HG03175 (cell line): ENCODE results near the gene CERT1.
"Not testable (repeated sequence)": the region's sequence is repeated elsewhere in the genome, so short reads cannot be mapped to it uniquely, and the experiment has no call there.

Experiments used
- ATAC-seq: cut with Tn5 transposase; IDR thresholded peaks from one replicate; pipeline ENCODE4 v1.9.1; 2021; ENCODE audit warnings: mild to moderate bottlenecking, moderate library complexity; ENCODE audit not compliant: unreplicated experiment

The CERT1 gene

GRCh38 chr5:75358117-75358516, 153.3 kb downstream of the CERT1 start:
- no peak for ATAC-seq

DNA sequence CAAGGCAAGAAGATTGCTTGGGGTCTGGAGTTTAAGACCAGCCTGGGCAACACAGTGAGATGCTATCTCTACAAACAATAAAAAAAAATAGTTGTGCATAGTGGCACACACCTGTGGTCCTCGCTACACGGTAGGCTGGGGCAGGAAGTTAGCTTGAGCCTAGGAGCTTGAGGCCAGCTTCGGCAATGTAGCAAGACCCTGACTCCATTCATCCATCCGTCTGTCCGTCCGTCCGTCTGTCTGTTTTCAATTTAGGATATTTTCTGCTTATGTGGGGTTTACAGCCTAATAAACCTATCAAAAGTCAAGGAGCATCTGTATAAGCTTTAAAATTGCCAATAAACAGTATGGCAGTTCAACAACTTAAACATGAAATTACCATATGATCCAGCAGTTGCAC, 154.7 kb downstream of the CERT1 start:
- no peak for ATAC-seq

GRCh38 chr5:75355236-75355635, 156.2 kb downstream of the CERT1 start:
- no peak for ATAC-seq

DNA sequence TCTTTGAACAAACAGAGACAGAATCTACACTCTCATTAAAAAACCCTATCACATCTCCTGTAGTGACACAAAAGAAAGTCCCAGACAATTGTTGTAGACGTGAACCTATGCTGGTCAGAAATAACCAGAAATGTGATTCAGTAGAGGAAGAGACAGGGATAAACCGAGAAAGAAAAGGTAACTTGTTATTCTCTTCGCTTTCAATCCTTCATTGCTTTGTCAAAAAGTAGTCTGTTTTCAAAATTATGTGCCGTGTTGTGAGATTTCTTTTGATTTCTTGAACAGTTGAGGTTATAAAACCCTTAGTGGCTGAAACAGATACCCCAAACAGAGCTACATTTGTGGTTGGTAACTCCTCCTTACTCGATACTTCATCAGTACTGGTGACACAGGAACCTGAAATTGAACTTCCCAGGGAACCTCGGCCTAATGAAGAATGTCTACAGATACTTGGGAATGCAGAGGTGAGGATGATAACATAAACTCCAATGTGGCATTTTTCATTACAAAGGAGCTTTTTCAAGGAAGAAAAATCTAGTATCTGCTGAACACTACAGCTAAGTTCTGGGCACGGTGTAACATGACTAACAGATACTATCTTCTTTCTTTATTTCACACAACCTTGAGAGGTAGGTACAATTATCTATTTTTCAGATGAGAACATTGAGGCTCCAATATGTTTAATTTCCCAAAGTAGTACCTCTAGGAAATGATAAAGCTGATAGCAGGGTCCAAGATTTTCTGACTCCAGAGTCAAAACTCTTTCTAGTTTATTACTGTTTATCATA, 160.1 kb downstream of the CERT1 start:
- no peak for ATAC-seq

DNA sequence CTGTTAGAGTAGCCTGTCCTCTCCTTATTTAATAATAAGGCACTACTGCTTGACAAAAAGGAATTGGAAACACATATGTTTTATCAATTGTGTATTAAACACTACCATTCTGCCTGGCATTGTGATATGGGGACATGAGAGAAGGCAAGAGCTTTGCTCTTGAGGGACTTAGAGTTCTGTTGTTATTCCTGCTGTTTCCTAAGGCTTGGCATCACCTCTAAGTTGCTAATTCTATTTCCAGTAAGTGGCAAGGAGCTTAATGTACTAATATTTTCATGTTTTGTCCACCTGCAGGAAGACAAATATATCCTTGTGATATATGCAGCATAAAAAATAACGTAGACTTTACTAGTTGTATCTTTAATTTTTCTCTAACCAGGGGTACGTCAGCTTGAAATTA, 161.8 kb downstream of the CERT1 start:
- no peak for ATAC-seq

- no peak for ATAC-seq
These were observed 163.2 kb downstream of the CERT1 start for GRCh38 chr5:75348241-75348640.

- no peak for ATAC-seq
These were observed 168.6 kb downstream of the CERT1 start for GRCh38 chr5:75342836-75343235.

DNA sequence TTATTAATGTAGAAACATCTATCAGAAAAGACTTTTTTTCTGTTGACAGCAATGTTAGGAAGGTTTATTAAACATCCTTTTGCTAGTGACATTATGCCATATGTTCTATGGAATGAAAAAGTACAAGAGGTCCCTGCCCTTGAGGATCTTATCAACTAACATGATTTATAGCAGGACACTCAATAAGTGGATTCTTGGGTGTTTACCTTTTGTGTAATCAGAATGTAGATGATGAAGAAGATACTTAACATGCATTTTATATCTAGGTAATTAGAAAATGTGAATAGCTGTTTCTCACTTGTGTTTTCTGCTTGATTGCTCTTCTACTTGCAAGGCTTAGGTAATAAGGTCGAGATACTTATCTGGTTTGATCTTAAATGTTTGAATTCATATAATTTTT, 169.5 kb downstream of the CERT1 start:
- ATAC-seq: no peak

DNA sequence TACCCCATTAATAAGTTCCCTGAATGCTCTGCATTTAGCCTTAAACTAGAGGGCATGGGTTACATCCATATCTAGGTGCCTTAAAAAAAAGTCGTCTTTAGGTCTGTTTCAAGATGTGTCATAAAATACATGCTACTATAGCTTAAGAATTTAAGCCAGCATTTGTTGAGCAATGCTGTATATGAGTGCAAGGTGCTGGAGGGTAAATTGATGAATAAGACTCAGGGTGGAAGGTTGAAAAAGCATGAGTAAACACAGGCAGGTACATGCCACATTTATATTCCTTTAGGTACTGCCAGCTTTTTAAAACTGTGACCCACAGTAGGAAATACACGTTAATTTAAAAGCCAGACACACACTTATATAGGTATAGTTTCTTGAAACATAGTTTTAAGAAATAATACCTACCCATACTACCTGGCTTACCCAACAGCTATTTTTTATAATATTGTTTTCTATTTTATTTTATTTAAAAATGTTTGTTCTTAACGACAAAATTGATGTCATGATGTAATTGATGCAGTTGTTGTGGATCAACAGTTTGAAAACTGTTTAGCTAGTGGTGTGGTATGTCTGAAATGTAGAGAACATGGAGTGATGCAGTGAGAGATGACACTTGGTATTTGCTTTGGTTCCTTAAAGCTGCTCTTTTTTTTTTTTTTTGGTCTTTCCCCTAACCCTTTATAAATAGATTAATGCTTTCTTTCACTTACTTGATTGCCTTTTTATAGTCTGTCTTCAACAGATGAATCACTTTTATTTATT, 170.5 kb downstream of the CERT1 start:
- ATAC-seq: no peak

GRCh38 chr5:75338408-75338807, 173.0 kb downstream of the CERT1 start:
- ATAC-seq: no peak

DNA sequence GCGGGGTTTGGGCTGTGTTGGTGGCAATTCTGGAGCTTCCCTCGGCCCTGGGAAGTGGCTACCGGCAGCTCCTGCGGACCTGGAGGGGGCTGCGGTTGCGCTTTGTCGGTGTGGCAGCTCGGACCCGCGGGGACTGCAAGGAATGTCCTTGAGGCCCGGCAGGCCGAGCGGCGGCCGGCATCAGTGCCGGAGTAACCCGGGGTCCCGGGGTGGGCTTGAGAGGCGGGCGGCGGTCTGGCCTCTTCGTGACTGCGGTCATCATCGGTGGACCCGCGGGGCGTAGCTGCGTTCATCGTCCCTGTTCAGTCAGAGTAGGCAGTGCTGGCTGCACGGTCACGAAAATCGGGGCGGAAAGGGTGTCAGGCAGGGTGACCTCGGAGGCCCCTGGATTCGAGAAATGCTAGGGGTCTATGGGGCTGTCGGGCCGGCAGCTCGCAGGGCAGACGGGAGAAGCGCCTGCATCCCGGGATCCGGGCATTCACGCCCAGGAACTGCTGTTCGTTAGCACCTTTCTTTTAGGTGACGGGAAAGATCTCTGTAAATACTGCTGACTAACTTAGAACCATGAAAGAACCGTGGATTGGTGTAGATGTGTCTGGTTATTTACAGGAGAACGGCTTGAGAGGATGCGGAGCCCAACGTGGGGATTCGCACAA, 173.9 kb downstream of the CERT1 start:
- ATAC-seq: peak; percentile 3

DNA sequence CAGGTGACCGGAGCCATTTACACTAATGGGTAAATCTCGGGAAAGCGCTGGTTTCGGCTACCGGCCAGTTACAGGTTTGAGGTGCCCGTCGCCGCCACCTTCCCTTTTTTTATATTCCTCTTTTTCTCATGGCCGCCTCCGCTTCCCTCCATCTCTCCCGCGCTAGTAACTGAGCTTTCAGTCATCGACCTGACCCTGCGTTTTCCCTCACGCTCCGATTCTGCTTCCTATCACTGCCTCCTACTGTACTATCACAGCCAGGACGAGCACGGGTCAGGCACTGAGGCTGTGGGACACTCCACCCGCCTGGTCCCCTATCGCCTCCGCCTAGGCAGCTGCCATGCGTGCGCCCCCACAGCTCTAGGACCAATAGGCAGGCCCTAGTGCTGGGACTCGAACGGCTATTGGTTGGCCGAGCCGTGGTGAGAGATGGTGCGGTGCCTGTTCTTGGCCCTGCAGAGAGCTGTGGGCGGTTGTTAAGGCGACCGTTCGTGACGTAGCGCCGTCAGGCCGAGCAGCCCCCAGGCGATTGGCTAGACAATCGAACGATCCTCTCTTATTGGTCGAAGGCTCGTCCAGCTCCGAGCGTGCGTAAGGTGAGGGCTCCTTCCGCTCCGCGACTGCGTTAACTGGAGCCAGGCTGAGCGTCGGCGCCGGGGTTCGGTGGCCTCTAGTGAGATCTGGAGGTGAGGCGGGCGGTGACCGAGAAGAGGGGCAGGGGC, 174.7 kb downstream of the CERT1 start, which contains the start of gene HMGCR:
TSS of gene HMGCR (plus strand) at position 606 of the 722 bp plus-strand sequence. CDS start 5,386 bp downstream, outside the sequence.
- ATAC-seq: peak; percentile 99

- peak; percentile 3 for ATAC-seq
These were observed 175.3 kb downstream of the CERT1 start for GRCh38 chr5:75335952-75336614.

DNA sequence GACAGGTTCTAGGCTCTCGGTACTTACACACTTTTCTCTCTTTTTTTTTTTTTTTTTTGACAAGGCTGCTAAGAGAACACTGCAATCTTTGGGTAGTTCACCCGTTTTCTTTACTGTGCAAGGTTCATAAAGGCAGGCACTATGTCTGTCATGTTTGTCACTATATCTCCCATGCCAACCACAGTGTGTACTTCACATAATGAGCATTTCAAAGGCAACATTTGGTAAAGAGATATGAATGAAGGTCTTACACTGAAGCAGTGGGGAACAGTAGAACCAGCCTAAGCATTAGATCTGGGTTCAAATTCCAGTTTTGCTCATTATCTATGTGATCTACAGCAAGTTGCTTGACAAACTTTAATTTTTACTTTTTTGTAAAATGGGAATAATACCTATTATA, 175.9 kb downstream of the CERT1 start:
- ATAC-seq: no peak

DNA sequence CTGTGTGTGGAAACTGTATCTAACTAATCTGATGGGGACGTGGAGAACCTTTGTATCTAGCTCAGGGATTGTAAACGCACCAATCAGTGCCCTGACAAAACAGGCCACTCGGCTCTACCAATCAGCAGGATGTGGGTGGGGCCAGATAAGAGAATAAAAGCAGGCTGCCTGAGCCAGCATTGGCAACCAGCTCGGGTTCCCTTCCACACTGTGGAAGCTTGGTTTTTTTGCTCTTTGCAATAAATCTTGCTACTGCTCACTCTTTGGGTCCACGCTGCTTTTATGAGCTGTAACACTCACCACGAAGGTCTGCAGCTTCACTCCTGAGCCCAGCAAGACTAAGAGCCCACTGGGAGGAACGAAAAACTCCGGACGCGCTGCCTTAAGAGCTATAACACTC, 177.0 kb downstream of the CERT1 start:
- ATAC-seq: not testable (repeated sequence)

GRCh38 chr5:75333759-75334158, 177.7 kb downstream of the CERT1 start:
- ATAC-seq: not testable (repeated sequence)

DNA sequence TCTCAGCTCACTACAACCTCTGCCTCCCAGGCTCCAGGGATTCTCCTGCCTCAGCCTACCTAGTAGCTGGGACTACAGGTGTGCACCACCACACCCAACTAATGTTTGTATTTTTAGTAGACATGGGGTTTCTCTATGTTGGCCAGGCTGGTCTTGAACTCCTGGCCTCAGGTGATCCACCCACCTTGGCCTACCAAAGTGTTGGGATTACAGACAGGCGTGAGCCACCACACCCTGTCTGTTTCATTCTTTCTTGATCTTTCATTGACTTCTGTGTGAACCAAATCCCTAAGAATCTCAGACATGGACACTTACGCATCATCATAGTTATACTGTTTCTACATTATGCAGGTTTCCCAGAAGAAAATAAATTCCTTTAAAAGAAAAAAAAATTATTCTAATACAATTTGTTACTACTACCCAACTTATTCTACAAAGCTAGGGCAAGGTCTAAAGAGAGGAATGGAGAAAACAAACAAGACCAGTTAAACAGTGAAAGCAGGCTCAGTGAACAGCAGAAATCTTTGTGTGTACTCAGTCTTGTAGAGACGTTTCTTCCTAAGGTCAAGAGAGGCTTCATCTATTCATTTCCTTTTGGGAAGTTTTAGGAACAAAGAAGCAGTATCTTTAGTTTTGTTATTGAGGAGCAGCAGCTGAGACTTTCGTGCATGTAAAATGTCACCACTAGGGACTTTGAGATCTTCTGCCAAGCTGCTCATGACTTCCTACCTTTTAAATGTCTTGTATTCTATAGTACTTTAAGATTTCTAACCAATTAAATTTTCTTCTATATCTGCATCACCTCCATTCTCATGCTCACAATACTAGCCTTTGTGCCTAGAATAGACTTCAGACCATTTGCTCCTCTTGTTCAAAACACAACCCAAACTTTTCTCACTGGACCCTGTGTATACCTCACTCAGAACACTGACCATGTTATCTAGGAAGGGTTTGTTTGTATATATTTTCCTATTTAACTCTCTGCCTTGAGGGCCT, 180.0 kb downstream of the CERT1 start:
- no peak for ATAC-seq

GRCh38 chr5:75330404-75330803, 181.0 kb downstream of the CERT1 start:
- no peak for ATAC-seq
